GM10847 (cell line): ENCODE measurements around the gene ATXN7L3.

Experiments
- POLR2A ChIP-seq: IDR thresholded peaks from 2 replicates; pipeline ENCODE4 v1.6.1; 2011; ENCODE audit not compliant: insufficient read length; ENCODE audit errors: extremely low read depth

ATXN7L3 gene

DNA sequence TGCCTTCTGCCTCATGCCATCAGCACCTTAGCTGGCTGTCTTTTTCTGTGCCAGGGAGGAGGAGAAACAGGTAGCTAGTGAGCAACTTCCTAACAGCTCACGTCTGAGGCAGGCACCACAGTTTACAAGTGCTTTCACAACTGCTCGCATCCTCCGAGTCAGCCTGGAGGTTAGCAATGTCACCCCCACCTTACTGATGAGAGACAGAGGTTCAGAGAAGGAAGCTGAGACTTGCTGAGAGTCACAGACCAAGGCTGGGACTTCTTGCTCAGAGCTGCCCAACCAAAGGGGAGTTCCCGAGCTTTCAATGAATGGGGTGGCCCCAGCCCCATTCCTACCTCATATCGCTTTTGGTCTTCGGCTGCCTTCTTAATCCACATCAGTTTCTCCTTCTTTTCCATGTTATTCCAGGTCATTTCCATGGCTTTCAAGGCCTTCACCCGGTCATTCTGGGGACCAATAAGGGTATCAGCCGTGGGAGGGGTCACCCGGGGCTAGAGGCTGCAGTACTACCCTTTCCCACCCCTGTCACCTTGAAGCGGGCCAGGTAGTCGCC, 10.2 kb upstream of the ATXN7L3 start:
- TF ChIP-seq POLR2A: no peak

DNA sequence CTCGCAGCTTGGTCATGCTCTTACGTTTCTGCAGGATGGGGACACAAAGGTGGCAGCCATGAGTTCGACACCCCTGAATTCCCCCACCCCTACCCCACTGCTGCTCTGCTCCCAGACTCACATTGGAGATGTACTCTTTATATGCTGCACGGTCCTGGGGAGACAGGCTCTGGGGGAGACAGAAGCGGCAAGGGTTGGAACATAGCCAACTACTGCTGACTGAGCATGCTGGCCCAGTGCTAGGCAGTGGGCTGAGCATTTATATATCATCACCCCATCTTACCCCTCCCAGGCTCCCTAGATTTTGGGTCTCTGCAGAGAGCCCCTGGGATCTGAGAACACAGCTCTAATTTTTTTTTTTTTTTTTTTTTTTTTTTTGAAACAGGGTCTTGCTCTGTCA, 8.1 kb upstream of the ATXN7L3 start:
- TF ChIP-seq POLR2A: no peak

DNA sequence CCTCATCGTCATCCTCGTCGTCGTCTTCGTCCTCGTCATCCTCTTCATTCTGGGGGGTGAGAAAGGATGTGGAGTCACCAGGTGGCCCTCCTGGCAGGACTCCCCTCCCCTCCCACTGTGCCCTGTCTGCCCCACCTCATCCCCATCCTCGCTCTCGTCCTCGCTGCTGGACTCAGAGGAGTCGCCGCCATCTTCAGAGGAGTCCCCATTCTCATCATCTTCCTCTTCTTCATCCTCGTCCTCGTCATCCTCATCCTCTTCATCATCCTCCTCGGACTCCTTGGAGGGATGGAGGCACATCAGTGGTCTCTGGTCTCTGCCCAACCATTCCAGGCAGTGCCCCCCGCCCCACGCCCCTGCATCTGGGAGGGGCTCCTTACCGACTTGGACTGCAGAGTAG, 7.6 kb upstream of the ATXN7L3 start:
- no peak for TF ChIP-seq POLR2A

DNA sequence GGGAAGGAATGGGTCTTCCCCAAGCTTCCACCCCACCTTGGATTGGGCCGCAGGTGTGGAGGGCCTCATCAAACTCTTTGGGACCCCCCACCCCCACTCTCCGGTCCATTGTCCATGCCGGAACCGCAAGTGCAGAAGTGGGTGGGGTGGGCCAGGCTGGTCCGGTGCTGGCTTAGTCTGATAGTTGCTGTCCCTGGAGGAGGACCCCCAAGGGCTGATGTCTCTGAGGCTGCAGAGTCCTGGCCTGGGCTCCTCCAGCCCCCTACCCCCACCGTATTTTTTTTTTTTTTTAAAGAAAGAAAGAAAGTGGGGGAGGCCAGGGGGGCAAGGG, 7.1 kb upstream of the ATXN7L3 start:
- no peak for TF ChIP-seq POLR2A

DNA sequence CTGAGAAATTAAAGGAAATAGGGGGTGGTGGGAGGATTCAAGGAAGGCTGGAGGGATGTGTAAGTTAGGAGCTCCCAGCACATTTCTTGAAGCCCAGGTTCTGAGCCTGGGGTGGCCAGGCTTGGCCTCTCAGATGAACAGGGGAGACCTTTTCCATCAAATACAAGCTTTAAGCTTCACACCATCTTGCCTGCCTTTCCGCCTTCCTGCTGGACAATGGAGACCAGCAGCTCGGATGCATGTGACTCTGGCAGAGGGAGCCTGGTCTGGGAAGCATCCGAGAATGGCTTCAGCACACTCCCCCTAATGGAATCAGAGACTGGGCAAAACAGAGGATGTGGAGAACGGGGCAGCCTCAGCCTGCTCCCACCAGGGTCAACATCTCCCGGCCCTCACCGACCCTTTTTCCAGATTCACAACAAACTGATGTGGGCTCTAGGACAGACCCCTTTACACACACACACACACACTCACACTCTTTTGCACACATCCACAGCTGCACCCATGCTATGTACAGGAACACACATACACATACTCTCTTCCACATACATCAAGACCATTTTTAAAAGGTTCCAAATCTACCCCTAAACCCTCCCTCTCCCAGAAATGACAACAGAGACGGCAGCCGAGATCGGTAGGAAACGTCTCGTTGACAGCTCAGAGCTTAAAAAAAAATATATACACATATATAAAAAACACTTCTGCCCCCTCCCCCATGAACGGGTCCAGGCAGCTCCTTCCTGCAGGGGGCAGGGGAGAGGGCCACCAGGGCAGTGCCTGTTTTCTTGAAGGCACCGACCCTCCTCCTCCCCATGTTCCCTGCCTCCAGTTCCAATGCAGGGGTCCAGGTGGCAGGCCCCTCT, 6.5 kb upstream of the ATXN7L3 start:
- no peak for TF ChIP-seq POLR2A

DNA sequence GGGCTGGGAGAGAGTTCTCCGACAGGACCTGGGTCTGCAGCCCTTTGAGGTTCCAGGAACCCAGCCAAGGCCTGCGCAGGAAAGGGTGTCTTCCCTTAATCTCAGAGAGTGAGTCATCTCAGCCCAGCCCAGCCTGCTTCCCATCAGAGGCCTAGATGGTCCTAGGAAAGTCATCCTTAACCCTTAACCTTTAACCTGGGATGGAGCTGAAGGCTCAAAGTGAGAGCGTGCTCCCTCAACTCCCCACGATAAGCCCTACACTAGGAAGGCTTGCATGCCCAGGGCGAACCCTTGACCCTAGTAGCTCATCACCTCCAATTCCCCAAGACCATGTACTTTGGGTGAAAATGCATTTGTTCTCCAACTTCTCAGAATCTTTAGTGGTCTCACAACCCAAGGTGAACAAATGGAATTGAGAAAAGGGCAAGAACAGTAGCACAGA, 4.8 kb upstream of the ATXN7L3 start:
- TF ChIP-seq POLR2A: no peak

DNA sequence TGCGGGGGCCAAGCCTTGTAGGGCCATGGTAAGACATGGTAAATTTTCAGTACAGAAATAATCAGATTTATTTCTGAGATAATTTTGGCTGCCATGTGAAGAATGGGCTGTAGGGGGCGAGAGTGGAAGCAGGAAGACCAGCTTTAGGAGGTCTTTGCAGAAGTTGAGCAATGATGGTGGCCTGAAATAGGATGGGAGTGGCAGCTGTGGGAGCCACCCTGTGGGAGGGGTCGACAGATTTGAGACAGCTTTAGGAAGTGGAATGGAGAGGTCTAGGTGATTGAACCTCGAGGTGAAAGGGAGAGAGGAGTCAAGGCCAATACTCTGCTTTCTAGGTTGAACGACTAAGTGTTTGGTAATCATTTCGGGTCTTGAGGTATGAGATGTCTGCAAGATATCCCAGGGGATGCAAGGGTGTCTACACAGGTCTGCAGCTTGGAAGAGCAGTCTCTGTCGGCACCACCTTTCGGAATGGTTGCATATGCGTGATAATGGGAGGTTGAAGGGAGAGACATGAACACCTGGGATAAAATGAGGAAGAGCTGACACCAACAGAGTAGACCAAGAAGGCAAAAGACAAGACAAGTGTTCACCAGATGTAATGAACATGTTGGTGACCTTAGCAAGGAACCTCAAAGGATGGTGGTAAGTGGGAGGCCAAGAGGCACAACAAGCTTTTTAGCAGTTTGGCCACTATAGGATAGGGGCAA, 4.2 kb upstream of the ATXN7L3 start:
- TF ChIP-seq POLR2A: no peak

DNA sequence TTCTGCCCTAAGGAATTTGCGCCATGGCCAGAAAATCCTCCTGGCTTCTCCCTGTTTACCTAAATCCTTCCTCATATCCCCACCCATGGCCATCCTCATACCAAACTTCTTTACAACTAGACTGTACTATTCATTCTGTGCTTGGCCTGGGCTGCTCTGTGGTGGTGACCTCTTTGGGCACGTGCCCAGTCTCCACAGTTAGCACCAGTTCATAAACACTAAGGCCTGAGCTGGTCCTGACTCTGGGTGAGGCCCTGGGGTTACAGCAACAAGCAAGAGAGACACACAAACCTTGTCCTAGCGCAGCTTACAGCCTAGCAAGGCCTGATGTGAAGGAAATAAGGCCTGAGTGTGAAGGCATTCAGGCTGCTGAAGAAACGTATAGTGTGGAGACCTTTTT, 3.1 kb upstream of the ATXN7L3 start:
- no peak for TF ChIP-seq POLR2A

DNA sequence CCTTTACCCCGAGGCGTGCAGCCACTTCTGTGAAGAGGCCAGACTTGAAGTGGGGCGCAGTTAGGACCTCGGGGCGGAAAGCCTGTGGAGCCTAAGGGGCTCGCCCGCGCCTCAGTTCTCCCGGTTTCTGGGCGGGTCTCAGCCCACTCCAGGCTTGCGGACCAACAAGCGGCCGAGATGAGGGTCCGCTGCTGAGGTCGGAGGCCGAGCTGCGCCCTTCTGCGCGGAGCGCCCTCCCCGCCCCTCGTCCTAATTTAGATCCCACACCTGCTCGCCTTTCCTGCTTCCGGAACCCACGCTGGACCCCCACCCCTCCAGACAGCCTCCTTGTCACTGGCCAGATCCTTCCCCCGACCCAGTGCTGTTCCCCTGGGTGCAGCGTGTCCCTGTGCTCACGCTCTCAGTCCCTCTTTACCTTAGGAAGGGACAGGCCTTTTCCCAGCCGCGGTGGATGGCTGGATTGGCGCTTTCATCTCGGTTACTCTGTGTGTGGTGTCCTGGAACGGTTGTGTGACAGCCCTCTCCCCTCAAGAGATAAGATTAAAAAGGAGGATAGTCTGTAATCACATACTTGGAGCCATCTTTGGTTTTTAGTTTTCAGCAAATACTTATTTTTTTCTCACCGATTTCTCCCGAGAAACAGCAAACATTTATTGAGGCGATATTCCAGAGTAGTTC, 933 bp upstream of the ATXN7L3 start:
- peak; percentile 36 for TF ChIP-seq POLR2A

DNA sequence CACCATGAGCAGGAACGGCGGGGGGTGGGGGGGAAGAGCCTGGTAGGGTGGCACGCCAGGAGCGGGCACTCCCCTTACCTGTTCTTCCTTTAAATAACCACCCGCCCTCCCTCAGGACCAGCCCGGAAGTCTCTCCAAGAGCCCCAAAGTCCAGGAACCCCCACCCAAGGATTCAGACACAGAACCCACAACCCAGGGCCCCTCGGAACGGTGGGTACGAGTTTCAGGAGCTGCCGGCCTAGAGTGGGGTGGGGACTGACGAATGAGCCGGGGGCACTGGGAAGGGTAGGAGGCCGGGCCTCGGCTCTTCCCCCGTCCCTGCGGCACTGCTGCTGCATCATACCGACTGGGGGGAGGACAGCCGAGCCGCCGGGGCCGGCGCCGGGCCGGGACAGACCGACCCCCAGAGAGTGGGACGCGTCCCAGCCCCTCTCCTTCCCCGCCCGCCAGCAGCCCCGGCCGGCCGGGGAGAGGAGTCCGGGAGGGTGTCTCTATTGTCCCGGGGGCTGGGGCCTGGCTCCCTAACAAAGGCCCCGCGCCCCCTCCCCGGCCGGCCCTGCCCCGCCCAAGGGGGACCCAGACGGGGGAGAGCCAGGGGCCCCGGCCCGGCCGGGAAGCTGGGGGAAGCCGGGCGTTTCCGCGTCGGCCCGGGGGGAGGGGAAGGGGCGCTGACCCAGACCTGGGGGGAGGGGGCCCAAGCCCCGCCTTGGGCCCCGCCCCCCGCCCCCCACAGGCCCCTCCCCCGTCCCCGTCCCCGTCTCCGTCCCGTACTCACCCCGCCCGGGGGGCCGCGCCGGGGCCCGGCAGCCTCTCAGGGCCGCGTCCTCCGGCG, 747 bp downstream of the ATXN7L3 start:
- TF ChIP-seq POLR2A: no peak

DNA sequence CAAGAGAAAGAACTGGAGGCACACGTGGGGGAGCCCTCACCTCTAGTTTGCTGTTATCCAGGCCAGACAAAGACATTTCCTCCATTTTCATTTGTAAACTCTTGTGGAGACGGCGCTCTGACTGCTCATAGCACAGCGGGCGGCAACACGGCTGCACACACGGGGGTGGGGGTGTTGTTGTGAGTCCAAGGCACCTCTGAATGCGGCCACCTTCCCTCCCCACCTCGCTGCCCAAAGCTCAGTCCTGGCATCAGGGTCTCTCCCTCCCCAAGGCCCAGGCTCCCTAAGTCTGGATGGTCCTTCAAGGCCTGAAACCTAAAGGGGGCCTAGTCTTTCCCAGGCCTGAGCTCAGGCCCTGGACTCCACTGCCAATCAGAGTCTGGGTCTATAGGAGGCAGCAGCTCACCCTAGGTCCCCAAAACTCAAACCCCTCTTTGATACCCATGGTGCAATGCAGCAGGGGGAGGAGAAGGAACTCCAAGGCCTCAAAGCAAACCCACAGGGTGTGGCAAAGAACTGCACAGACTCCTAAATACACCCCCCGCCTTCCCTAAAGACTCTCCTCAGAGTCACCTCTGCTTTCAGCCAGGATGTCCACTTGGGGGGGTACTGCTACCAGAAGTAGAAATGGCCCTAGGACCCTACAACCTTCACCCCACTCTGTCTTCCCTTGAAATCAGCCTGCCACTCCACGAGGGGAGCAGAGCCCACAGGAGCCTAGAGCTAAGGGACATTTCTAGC, 1.5 kb downstream of the ATXN7L3 start:
- no peak for TF ChIP-seq POLR2A

DNA sequence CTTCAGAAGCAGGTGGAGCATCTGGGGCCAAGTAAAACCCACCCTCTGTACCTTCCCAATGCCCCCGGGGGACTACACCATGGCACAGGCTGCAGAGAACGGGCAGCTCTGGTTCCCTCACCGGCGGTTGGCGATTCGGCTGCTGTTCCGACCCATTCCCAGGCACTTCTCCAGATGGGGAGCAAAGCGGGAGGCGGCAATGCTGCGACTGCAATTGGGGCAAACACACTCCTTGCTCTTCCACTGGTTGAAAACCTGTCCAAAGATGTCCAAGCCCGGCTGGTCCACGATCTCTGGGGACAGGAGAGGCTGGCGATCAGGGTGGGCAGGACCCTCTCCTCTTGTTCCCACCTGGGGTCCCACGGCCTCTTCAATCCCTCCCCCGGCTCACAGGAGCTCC, 2.6 kb downstream of the ATXN7L3 start:
- no peak for TF ChIP-seq POLR2A

DNA sequence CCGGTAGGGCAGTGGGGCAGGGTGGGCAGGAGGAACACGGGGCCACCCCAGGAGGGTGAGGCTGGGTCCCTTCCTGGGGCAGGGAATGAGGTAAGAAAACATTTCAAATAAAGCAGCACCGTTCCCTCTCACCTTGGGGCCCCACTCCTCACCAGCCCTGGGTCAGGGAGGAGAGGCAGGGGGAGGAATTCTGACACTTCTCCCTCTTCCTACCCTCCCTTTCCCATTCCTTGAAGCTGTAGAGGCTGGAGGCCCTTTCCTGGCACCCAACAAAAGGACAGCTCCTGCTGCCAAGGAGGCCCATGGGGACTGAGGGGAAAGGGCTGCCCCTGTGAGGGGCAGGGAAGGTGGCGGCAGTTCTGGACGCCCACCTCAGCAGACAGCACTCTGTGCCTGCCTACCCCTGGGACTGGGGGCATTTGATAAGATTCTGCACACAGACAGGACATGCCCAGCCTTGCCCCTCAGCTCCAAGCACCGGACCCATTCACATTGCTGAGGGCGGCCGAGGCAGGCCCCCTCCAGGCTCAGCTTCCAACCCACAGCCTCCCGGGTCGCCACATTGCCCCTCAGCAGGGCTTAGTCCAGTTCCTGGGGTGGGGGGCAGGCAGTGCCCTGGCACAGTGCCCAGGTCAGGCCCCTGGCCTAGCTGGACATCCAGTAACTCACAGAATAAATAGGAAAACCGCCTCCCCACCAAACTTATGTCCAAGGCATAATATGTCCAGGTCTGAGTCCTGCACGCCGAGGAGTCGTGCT, 6.2 kb downstream of the ATXN7L3 start:
- TF ChIP-seq POLR2A: no peak
